Measurements from ENCODE around the gene S100A7. TPM values are rescaled to one million over a fixed set of nuclear protein-coding genes. Genes with fewer than 3 reads are reported as not detected.

The S100A7 gene
- total RNA-seq, 8 experiments from 2014 or later, result not detected

DNA sequence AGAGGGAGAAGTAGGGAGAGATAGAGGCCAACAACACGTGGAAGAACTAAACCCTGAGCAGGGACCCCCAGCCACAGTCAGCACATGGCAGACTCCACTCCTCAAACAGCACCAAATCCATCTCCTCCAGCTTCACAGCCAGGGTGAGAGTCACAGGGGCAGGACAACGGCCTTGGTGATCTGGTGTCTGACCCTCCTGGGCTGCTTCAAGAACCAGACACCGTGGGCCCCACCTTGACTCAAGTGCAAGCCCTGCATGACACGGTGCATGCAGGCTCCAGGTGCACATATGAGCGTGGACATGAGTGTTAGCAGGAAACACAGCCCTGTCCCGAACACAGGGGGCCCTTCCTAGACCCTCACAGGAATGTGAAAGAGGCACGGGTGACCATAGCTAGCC is 21.9 kb downstream of the S100A7 start:
- WGBS, 10 experiments, result 0 to 42% (median 27%) methylated on average over 1 to 3 of the region's 7 CpGs; no CpG with 5 or more reads in 3 of the 10 experiments
- no peak overlapping the region for H3K4me3 ChIP-seq
- in situ Hi-C loops (cut with MboI; ENCODE audit: low pct_unique_long_range_greater_than_20kb in 2 of 9, low sequenced_read_pairs in 9 of 9, unreplicated experiment in 9 of 9), result no loop called here
- H3K27ac ChIP-seq, result no peak overlapping the region
- no peaks in the 10 kb centered on the region for H3K4me1 ChIP-seq (replicated peaks in 1 of 2)
- ATAC-seq (replicated peaks in 6 of 8), result no peak

DNA sequence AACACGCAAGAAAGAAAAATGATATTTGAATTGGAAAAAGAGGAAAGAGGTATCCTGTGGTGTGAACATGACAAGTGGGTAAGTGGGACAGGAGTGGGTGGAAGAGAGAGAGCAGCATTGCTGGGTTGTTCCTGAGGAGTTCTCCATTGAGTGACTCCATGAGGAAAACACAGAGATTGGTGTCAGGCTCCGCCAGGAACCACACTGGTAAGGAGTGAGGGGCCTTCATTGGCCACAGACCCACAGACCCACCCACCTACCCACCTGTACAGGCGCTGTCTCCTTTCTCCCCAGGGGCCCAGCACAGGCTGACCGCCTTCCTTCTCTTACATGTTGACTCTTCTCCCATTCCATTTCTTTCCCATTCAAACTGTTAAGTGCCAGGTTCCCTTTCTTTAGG is 23.2 kb downstream of the S100A7 start:
- WGBS, 10 experiments, result 10 to 100% (median 53%) methylated on average over 1 to 4 of the region's 4 CpGs; no CpG with 5 or more reads in 1 of the 10 experiments
- ATAC-seq (replicated peaks in 6 of 8), result no peak

DNA sequence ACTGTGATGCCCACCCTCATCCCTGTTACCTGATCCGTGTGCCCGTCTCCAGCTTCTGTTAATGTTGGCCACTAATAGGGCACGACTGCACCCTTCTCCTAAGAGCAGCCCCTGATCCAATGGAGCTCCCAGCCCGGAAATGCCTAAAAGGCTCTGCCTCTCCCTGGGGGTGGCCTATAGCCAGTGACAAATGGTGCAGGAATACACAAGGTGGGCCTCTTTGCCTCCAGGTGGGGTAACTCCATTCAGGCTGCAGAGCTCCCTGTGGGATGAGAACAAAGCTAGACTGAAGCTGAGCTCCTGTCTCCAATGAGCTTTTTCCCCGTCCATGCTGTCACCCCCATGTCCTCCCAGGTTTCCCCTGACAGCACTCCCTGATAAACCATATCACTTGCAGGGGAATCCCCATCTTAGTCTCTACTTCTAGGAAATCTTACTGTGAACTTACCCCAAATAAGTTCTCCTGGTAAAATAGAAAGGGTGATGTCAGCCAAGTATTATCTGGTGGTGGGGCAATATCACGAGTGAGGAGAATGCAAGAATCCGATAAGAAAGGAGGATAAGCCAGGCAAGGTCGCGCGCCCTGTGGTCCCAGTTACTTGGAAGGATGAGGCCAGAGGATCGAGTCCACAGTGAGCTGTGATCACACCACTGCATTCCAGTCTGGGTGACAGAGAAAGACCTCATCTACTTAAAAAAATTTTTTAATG is 25.6 kb downstream of the S100A7 start:
- no peak for ATAC-seq (replicated peaks in 6 of 8)

More for the DNA sequence above, 23.2 kb downstream of the S100A7 start:
- Histone ChIP-seq H3K27ac (no peak overlapping the region), H3K4me1 (replicated peaks in 1 of 2) (no peaks in the 10 kb centered on the region), H3K4me3 (no peak overlapping the region)
- in situ Hi-C loops (cut with MboI; ENCODE audit: low pct_unique_long_range_greater_than_20kb in 2 of 9, low sequenced_read_pairs in 9 of 9, unreplicated experiment in 9 of 9), result no loop called here

DNA sequence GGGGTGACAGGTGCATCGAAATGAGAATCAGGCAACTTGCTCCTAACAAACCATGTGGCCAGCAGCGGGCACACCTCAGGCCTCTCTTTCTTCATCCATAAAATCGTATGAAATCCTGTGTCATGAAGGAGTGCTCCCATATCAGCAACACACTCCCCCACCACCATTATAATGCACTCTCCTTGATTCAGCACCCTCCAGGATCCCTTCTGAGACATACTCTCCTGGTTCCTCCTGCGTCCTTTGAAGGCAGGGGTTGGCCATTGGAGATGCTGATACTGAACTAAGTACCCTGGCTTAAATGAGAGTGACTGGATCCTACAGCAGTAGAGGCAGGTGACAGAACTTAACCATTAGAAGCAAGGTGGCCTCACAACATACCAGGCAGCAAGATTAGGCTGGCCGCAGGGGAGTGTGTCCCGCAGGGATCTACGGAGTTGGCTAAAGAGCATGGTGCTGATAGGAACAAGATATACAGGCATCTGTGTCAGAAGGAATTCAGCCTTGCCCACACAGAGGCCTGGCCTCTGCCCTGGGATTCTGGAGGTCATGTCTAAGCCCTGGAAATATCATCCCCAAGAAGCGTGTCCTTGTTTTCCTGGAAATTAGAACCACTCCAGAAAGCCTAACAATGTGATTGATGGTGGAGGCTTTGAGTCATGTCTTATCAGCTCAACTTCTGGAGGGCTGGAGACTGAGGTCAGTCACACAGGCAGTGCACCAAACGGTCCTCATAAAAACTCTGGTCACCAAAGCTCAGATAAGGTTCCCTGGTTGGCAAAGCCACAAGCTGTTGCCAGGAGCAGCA is 27.4 kb downstream of the S100A7 start:
- ATAC-seq (replicated peaks in 6 of 8), result no peak
- Histone ChIP-seq H3K27ac (no peak overlapping the region), H3K4me3 (no peak overlapping the region), H3K4me1 (replicated peaks in 1 of 2) (no peaks in the 10 kb centered on the region)
- whole genome bisulfite sequencing, 10 experiments, result 28 to 100% (median 54%) methylated on average over 2 to 9 of the region's 9 CpGs
- in situ Hi-C loops (cut with MboI; ENCODE audit: low pct_unique_long_range_greater_than_20kb in 2 of 9, low sequenced_read_pairs in 9 of 9, unreplicated experiment in 9 of 9), result no loop called here

More for the DNA sequence above, 25.6 kb downstream of the S100A7 start:
- in situ Hi-C loops (cut with MboI; ENCODE audit: low pct_unique_long_range_greater_than_20kb in 2 of 9, low sequenced_read_pairs in 9 of 9, unreplicated experiment in 9 of 9), result no loop called here
- Histone ChIP-seq H3K4me3 (no peak overlapping the region), H3K27ac (no peak overlapping the region), H3K4me1 (replicated peaks in 1 of 2) (no peaks in the 10 kb centered on the region)
- 0 to 78% (median 60%) methylated on average over 1 to 11 of the region's 11 CpGs; no CpG with 5 or more reads in 2 of the 10 experiments for WGBS, 10 experiments

DNA sequence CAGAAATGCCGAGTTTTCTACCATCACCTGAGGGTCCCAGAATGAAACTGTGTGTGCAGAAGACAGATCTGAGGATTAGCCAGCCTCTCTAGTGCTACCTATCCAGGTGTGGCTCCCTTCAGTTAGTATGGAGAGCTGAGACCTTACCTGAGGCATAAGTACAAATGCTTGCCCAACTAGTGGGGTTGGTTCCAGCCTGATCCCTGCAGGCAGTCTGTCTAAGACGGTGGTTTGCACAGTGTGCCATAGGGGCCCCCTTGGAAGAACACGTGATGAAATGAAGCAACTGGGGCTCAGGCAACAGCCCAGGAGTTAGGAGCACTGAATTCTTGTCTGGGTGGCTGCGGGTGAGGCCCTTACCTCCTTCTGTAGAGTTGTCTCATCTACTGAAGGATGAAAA is 28.5 kb downstream of the S100A7 start:
- Histone ChIP-seq H3K4me3 (no peak overlapping the region), H3K4me1 (replicated peaks in 1 of 2) (no peaks in the 10 kb centered on the region), H3K27ac (no peak overlapping the region)
- ATAC-seq (replicated peaks in 6 of 8), result no peak
- in situ Hi-C loops (cut with MboI; ENCODE audit: low pct_unique_long_range_greater_than_20kb in 2 of 9, low sequenced_read_pairs in 9 of 9, unreplicated experiment in 9 of 9), result no loop called here
- 10 to 53% (median 41%) methylated on average over 2 to 4 of the region's 4 CpGs; no CpG with 5 or more reads in 4 of the 10 experiments for WGBS, 10 experiments

DNA sequence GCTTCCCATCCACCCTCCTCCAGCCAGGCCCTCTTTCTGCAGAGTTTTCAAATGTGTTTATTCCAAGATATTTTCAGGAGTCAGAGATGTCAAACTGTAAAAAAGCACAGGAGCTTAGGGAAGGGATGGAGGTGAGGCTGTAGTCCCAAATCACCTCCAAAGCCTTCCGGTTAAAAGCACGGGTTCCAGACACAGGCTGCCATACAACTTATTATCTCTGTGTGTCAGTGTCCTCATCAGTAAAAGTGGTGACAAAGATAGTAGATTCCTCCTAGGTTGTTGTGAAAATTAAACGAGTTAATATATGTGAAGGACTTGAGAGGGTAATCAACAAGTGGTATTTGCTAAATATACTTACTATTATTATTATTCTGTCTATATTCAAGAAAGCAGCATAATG is 29.0 kb downstream of the S100A7 start:
- no peak overlapping the region for H3K4me3 ChIP-seq
- 8 to 67% (median 54%) methylated on average over 1 to 3 of the region's 3 CpGs; no CpG with 5 or more reads in 1 of the 10 experiments for WGBS, 10 experiments
- H3K4me1 ChIP-seq (replicated peaks in 1 of 2), result no peaks in the 10 kb centered on the region
- no peak for ATAC-seq (replicated peaks in 6 of 8)
- no peak overlapping the region for H3K27ac ChIP-seq
- in situ Hi-C loops (cut with MboI; ENCODE audit: low pct_unique_long_range_greater_than_20kb in 2 of 9, low sequenced_read_pairs in 9 of 9, unreplicated experiment in 9 of 9), result no loop called here

DNA sequence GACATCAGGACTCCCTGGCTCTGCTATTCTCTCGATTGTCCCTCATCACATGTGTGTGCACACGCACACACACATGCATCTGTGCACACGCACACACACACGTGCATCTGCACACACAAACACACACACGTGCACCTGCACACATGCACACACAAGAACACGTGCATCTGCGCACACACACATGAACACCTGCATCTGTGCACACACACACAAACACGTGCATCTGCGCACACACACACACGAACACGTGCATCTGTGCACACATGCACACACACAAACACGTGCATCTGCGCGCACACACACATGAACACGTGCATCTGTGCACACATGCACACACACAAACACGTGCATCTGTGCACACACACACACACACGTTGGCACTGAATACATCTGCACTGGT is 29.4 kb downstream of the S100A7 start:
- no peaks in the 10 kb centered on the region for H3K4me1 ChIP-seq (replicated peaks in 1 of 2)
- WGBS, 10 experiments, result 0 to 80% (median 62%) methylated on average over 1 to 16 of the region's 17 CpGs; no CpG with 5 or more reads in 3 of the 10 experiments
- ATAC-seq (replicated peaks in 6 of 8), result no peak
- no peak overlapping the region for H3K4me3 ChIP-seq
- no peak overlapping the region for H3K27ac ChIP-seq
- in situ Hi-C loops (cut with MboI; ENCODE audit: low pct_unique_long_range_greater_than_20kb in 2 of 9, low sequenced_read_pairs in 9 of 9, unreplicated experiment in 9 of 9), result no loop called here

DNA sequence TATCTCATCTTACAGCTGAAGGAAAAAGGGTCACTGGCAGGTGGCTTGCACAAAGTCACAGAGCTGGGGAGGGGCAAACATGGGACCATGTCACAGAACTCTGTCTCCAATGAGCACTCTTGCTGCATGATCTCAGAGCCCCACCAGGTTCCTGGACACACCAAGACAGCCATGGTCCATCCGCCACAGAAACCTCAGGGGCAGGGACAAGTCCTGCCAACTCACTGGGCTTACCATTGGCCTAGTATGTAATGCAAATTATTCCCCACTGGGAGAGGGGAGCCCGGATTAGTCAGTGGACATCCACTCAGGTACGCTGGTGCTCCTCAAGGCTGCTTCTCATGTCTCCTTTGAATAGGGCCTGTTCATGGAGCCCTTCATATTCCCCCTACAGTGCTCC is 29.9 kb downstream of the S100A7 start:
- no peak overlapping the region for H3K27ac ChIP-seq
- H3K4me1 ChIP-seq (replicated peaks in 1 of 2), result no peaks in the 10 kb centered on the region
- H3K4me3 ChIP-seq, result no peak overlapping the region
- in situ Hi-C loops (cut with MboI; ENCODE audit: low pct_unique_long_range_greater_than_20kb in 2 of 9, low sequenced_read_pairs in 9 of 9, unreplicated experiment in 9 of 9), result no loop called here
- WGBS, 10 experiments, result 28 to 80% (median 50%) methylated on average over 1 to 3 of the region's 3 CpGs; no CpG with 5 or more reads in 3 of the 10 experiments
- ATAC-seq (replicated peaks in 6 of 8), result no peak

DNA sequence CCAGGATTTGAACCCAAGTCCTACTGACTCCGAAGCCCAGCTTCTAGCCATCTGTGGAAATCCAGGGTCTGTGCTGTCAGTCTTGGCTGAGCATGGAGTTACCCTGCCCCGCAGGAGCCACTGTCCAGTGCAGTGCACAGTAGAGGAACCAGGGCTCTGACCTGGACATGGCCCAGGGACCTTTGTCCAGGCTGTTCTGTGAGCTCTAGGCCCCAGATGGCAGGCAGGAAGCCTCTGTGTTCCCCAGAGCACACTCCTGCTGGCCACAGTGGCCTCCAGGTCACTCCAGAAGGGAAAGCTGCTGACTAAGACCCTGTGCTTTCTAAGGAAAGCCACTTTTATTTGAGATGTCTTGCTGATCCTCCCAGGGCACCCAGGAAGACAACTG is 30.3 kb downstream of the S100A7 start:
- H3K4me3 ChIP-seq, result no peak overlapping the region
- no peaks in the 10 kb centered on the region for H3K4me1 ChIP-seq (replicated peaks in 1 of 2)
- 54 to 83% (median 70%) methylated on average over 1 to 2 of the region's 2 CpGs; no CpG with 5 or more reads in 5 of the 10 experiments for WGBS, 10 experiments
- ATAC-seq (replicated peaks in 6 of 8), result no peak
- no peak overlapping the region for H3K27ac ChIP-seq
- in situ Hi-C loops (cut with MboI; ENCODE audit: low pct_unique_long_range_greater_than_20kb in 2 of 9, low sequenced_read_pairs in 9 of 9, unreplicated experiment in 9 of 9), result no loop called here

DNA sequence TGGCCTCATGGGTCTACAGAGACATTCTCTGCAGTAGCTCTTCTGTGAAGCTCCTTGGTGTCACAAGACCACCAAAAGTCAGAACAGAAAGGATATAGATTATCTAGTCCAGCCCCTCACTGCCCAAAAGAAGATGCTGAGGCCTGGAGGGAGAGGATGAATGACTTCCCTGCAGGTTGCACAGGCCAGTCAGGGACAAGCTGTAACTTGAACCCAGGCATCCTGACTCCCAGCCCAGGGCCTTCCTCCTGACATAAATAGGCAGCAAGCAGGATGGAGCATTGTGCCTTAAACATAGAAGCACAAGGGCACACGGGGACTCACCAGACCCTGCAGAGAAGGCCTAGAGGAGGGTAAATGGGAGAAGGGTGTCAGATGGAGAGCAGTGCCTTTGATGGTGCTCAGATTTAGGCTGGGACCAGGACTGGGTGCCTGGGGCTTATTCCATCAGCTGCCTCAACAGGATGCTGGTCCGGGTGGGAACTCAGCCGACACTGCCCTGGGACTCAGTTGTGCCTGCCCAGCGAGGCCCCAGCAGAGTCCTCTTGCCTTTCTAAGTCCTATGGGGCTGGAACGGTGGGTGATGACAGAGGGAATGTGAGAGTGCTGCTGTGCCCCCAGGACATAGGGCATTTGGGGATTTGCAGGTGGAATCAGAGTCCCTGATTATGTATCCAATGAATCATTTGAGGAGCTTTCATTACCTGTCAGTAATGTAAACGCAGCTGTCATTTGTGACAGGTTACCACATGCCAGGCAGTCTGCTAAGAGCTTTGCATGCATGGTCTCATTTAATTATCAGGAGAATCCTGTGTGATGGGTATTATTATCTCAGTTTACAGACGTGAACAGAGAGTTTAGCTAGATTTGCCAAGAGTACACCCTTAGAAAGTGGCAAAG is 30.9 kb downstream of the S100A7 start:
- in situ Hi-C loops (cut with MboI; ENCODE audit: low pct_unique_long_range_greater_than_20kb in 2 of 9, low sequenced_read_pairs in 9 of 9, unreplicated experiment in 9 of 9), result no loop called here
- H3K4me3 ChIP-seq, result no peak overlapping the region

DNA sequence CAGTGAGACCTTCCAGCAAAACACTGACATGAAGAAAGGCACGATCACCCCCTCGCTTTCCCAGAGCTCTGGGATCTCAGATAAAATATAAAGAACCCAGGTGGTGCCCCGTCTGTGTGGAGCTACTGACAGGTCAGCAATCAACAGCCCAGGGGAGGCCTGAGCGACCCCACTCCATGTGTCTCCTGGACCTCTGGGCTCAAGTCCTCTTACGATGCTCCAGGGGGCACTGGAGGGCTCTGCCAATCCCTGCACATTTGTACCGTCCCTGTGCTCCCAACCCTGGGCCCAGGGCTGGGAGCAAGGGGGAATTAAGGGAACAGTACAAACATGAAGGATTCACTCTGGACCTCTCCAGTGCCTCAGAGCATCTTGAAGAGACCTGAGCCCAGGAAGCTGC is 31.7 kb downstream of the S100A7 start:
- 20 to 58% (median 33%) methylated on average over 1 to 4 of the region's 6 CpGs; no CpG with 5 or more reads in 3 of the 10 experiments for WGBS, 10 experiments
- in situ Hi-C loops (cut with MboI; ENCODE audit: low pct_unique_long_range_greater_than_20kb in 2 of 9, low sequenced_read_pairs in 9 of 9, unreplicated experiment in 9 of 9), result no loop called here
- no peak for ATAC-seq (replicated peaks in 6 of 8)

More for the DNA sequence above, 30.9 kb downstream of the S100A7 start:
- ATAC-seq (replicated peaks in 6 of 8), result no peak
- H3K4me1 ChIP-seq (replicated peaks in 1 of 2), result no peaks in the 10 kb centered on the region
- no peak overlapping the region for H3K27ac ChIP-seq
- WGBS, 10 experiments, result 0 to 63% (median 54%) methylated on average over 1 to 7 of the region's 7 CpGs; no CpG with 5 or more reads in 4 of the 10 experiments

DNA sequence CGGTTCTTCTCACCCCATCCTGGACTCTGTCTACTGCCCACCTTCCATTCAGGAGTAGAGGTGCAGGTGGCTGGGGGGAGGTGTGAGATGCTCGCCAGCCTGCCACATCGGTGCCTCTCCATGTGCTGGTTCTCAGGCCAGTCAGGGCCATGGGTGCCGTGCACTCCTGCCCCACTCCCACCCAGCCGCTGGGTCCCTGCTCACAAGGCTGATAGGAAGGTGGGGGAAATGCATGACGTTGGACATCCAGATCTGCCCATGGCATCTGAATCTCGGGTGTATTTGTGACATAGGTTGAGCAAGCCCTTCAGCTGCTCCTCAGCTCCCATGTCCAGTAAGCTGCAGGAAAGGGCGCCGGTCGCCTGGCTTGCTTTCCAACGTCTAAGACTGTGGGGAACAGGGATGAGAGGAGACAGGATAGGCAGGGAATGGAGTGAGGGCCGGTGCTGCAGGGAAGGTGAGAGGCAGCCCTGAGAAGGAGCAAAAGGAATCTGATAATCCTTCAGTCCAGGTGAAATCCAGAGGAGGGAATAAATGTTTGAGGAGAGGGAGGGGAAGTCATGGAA is 32.3 kb downstream of the S100A7 start:
- 0 to 100% (median 60%) methylated on average over 1 to 12 of the region's 12 CpGs; no CpG with 5 or more reads in 3 of the 10 experiments for WGBS, 10 experiments

More for the DNA sequence above, 31.7 kb downstream of the S100A7 start:
- Histone ChIP-seq H3K27ac (no peak overlapping the region), H3K4me1 (replicated peaks in 1 of 2) (no peaks in the 10 kb centered on the region), H3K4me3 (no peak overlapping the region)

More for the DNA sequence above, 32.3 kb downstream of the S100A7 start:
- in situ Hi-C loops (cut with MboI; ENCODE audit: low pct_unique_long_range_greater_than_20kb in 2 of 9, low sequenced_read_pairs in 9 of 9, unreplicated experiment in 9 of 9), result no loop called here
- Histone ChIP-seq H3K4me3 (no peak overlapping the region), H3K4me1 (replicated peaks in 1 of 2) (no peaks in the 10 kb centered on the region), H3K27ac (no peak overlapping the region)
- ATAC-seq (replicated peaks in 6 of 8), result no peak
